Stimulated activated CD4-positive, alpha-beta T cell treated with anti-CD3 and anti-CD28 coated beads, Interleukin-15, amount 100 ng/mL, for 1 hour (primary cell): ENCODE measurements around the gene SLC27A3.
"Not testable (repeated sequence)": the region's sequence is repeated elsewhere in the genome, so short reads cannot be mapped to it uniquely, and the experiment has no call there.

Experiments used
- DNase-seq, 2 donors: peaks; one replicate each; pipeline ENCODE4 v3.0.0-alpha.2; 2020; ENCODE audit warnings: low read depth in 1 of 2, low spot score in 1 of 2

The SLC27A3 gene

GRCh38 chr1:153760440-153760839 is 14.8 kb upstream of the SLC27A3 start:
- no peak for DNase-seq

DNA sequence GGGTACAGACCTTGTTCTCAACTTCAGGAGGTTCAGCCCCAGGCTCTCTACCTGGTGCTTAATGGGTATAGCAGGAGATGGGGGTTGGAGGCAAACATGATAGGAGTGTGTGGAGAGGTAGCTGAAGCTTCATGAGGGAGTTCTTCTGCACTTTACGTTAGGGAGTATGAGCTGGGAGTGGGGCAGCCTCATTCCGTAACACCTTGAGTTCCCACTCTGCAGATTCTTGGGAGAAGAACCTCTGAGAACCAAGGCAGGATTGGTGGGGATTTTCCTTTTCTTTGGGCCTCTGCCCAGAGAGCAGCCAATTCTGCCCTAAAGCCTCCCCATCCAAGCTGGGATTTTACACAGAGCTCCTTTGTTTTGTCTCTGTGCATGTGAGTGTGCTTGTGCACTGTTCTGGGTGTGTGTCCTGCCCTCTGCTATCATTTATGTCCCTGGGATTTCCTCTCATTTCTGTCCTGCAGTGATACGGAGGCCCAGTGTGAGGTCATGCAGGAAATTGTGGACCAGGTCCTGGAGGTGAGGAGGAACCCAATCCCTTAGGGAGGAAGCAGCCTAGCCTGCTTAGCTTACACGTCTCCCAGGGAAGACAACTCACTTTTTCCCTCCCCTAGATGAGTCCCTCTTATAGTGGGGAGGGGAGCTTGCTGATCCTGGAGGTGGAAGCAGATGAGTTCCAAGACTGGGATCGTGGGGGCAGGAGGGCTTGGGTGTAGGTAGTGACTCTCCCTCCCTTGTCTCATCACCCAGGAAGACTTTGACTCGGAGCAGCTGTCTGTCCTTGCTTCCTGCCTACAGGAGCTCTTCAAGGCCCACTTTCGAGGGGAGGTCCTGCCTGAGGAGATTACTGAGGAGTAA is 11.6 kb upstream of the SLC27A3 start:
- no peak for DNase-seq

- no peak for DNase-seq
These were observed 10.9 kb upstream of the SLC27A3 start for GRCh38 chr1:153764310-153764709.

- not testable (repeated sequence) for DNase-seq
These were observed 8.5 kb upstream of the SLC27A3 start for GRCh38 chr1:153766663-153767062.

- DNase-seq, result no peak
These were observed 7.7 kb upstream of the SLC27A3 start for GRCh38 chr1:153767519-153767918.

GRCh38 chr1:153768316-153769181 is 6.7 kb upstream of the SLC27A3 start:
- no peak for DNase-seq

DNA sequence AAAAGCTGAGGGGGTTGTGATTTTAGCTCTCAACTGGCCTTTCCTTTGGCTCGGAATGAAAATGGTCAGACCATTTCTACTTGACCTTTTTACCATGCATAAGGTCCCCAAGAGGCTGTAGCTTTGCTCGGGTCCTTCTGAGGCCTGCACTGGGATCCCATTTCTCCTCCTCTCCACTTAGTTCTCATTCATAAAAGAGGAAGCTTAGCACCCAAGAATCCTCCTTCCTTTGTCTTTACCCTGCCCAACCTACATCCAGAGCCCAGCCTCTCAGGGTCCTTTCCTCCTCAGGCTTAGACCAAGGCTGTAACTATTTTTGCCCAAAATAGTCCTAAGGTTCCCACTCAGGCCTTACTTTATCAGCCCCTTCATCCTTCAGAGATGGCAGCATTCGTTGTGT is 6.0 kb upstream of the SLC27A3 start:
- no peak for DNase-seq

DNA sequence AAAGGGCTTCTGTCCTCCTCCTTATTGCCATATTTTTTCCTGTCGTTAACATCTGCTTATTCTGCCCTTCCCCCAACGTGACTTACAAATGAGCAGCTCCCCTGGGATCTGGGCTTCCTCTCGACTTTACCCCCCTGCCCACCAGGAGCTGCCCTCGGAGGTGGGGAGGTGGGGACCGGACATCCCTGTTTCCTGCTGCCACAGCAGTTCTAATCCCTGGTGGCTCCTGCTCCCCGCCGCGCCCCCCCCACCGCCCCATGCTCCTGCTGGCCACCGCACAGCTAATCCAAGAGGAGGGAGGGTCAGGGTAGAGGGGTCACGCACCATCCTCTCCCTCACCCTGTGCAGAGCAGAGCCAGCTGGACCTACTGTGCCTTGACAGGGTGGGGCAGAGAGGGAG is 4.4 kb upstream of the SLC27A3 start:
- DNase-seq, result no peak

DNA sequence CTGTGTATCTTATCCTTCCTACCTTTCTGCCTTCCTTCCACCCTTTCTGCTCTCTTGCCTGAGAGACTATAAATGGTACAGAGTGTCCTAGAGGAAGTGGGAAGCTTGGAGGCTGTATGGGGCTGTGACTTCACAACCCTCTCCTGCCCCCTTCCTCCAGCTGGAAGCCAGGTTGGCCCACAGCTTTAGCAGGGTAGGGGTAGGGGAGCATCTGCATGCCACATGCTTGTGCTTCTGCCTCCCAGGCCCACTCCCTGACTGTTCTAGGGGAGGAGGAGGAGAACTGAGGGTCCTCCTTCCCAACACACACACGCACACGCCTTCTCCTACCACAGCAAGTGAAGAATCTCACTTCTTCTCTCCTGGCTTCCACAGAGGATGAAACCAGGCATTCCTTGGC is 3.9 kb upstream of the SLC27A3 start:
- DNase-seq, result no peak

DNA sequence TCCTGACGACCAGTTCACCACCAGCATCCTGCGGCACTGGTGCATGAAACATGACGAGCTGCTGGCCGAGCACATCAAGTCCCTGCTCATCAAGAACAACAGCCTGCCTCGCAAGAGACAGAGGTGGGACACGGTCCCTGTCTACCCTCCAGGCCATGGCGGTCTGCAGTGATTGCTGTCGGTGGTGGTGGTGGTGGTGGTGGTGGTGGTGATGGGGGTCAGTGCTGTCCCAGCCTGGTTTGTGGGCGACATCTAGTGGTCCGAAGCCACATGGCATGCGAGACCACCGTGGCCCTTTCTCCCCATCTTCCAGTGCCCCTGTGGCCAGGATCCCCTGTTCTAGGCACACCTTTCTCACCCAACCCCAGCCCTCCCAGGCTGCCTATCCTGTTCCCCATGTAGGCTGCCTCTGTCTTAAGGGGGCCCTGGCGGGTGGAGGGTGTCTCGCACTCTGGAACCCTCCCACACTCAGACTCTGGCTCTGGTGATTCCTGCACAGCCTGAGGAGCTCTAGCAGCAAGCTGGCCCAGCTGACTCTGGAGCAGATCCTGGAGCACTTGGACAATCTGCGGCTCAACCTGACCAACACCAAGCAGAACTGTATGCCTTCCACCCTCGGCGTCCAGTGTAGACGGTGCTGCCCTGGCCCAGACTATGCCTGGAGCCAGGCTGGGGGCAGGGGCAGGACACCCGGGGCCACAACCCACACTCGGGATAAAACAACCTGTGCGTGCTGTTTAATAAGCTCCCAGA is 3.2 kb upstream of the SLC27A3 start:
- DNase-seq, result no peak

DNA sequence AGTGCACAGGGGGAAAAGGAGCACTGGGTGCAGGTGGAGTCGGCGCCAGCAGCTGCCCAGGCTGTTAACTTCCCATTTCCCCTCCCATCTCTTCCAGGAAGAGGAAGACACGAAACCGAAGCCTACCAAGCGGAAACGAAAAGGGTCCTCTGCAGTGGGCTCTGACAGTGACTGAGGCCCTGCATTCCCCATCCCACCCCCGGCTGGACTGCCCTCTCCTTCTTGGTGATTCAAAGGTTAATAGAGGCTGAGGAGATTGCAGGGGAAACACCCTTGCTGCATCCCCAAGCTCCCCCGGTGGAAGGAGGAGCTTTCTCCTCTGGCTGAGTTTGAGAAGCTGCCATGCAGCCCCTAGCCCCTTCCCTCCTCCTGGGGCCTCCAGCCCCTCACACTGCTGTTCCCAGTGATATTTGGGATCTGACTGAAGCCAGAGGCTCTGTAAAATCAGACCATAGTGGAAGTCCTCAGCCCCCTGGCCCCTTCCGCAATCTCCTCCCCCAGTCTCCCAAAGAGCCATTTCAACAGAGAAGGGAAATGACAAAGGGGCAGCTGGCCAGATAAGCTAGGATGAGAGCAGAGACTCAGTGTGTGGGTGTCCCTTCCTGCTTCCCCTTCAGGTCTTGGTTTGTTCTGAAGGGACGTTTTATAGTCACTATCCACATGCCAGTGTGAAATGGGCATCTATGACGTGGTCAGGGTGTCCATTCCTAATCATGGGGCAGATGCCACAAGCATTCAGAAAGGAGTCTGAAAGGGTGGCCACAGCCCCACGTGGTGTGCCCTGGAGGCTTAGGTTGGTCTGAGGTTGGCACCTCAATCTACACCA is 1.9 kb upstream of the SLC27A3 start:
- no peak for DNase-seq

GRCh38 chr1:153774026-153774595 is 1.1 kb upstream of the SLC27A3 start:
- no peak for DNase-seq

DNA sequence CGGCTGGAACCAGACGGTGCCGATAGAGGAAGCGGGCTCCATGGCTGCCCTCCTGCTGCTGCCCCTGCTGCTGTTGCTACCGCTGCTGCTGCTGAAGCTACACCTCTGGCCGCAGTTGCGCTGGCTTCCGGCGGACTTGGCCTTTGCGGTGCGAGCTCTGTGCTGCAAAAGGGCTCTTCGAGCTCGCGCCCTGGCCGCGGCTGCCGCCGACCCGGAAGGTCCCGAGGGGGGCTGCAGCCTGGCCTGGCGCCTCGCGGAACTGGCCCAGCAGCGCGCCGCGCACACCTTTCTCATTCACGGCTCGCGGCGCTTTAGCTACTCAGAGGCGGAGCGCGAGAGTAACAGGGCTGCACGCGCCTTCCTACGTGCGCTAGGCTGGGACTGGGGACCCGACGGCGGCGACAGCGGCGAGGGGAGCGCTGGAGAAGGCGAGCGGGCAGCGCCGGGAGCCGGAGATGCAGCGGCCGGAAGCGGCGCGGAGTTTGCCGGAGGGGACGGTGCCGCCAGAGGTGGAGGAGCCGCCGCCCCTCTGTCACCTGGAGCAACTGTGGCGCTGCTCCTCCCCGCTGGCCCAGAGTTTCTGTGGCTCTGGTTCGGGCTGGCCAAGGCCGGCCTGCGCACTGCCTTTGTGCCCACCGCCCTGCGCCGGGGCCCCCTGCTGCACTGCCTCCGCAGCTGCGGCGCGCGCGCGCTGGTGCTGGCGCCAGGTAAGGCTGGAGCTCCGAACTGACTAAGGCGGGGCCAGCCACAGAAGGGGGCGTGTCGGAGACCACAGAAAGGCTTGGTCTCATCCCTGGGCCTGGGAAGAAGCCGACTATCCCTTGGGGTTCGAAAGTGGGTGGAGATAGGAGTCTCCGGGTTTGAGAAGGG is 486 bp downstream of the SLC27A3 start:
- peak; percentile 23 to 41 for DNase-seq

DNA sequence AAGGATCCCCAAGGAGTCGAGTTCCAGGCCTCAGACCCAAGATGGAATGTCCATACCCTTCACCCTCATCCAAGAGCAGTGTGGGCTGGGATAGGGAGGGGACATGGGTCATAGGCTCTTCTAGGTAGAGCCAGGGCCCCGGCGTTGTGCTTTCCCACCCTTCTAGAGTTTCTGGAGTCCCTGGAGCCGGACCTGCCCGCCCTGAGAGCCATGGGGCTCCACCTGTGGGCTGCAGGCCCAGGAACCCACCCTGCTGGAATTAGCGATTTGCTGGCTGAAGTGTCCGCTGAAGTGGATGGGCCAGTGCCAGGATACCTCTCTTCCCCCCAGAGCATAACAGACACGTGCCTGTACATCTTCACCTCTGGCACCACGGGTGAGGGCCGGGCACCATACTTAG is 1.1 kb downstream of the SLC27A3 start:
- DNase-seq, result no peak

GRCh38 chr1:153776845-153777370 is 1.7 kb downstream of the SLC27A3 start:
- no peak for DNase-seq

DNA sequence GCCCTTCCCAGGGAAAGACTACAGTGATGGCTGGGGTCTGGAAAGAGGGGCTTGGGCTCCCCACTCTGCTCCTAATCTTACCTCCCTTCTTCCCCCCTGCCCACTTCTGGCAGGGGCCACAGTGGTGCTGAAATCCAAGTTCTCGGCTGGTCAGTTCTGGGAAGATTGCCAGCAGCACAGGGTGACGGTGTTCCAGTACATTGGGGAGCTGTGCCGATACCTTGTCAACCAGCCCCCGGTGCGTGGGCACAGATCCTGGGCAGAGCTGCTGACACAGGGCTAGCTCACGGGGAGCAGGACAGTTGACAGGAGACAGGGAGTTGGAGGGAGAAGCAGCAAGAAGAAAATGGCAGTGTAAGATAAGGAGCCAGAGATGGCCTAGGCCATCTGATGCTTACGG is 2.4 kb downstream of the SLC27A3 start:
- DNase-seq, result no peak

DNA sequence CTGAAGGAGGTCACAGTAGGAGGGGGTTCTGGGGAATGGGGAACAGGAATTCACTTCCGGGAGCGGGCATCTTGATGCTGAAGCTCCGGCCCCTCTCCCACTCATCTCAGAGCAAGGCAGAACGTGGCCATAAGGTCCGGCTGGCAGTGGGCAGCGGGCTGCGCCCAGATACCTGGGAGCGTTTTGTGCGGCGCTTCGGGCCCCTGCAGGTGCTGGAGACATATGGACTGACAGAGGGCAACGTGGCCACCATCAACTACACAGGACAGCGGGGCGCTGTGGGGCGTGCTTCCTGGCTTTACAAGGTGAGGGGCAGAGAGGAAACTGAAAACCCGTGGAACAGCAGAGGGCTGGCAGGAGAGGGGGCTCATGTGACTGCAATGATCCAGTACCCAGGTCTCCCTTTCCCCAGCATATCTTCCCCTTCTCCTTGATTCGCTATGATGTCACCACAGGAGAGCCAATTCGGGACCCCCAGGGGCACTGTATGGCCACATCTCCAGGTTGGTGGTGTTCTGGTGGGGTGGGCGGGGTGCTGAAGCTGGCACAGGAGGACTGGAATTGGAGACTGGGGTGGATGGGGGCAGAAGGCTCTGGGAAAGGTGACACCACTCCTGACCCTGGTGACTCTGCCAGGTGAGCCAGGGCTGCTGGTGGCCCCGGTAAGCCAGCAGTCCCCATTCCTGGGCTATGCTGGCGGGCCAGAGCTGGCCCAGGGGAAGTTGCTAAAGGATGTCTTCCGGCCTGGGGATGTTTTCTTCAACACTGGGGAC is 3.0 kb downstream of the SLC27A3 start:
- DNase-seq, result no peak

DNA sequence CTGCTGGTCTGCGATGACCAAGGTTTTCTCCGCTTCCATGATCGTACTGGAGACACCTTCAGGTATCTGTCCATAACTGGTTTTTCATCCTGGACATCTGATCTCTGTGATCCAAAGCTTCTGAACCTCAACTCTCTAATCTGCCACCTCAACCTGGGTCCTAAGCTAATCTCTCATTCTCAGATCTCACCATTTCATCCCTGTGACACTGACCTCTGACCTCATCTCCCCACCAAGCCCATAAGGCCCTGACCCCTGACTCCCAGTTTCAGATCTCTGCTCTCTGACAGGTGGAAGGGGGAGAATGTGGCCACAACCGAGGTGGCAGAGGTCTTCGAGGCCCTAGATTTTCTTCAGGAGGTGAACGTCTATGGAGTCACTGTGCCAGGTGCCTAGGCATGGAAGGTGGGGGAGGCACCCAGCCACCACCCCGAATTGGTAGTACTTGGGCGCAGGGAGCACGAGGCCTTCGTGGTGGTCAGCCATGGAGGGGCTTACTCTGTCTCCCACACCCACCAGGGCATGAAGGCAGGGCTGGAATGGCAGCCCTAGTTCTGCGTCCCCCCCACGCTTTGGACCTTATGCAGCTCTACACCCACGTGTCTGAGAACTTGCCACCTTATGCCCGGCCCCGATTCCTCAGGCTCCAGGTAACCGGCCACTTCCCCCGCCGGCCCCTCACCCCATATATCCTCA is 3.8 kb downstream of the SLC27A3 start:
- DNase-seq, result no peak
